Measurements from ENCODE around the gene DPYSL4. TPM values are rescaled to one million over a fixed set of nuclear protein-coding genes. Genes with fewer than 3 reads are reported as not detected.

DPYSL4 gene
- total and polyA plus RNA-seq, 2 of the 13 experiments (the other 11 are each of a cell fraction or from before 2014, with no cell fraction given) = 0.84 to 1.2 TPM

DNA sequence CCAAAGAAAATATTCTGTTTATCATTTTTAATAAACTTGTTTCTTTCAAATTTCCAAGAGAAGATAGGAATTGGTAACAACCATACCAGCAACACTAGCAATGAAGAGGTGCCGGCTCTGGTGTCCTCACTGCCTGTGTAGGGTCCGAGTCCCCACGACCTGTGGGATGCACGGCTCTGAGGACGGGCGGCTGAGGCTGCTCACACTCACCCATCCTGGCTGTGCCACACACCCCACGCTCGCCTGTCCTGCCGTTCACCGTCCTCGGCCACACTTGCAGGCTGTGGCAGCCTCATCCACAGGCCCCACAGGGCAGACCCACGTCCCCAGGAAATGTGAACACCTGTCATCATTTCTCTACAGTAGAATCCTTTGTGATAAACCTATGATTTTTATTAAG, 48.2 kb upstream of the DPYSL4 start:
- Histone ChIP-seq H3K27me3 (ENCODE audit: control insufficient read depth in 1 of 2, insufficient read depth in 2 of 2, low read length in 2 of 2) (peaks cover 11 to 43% of the 10 kb centered on the region in 2 experiments), H3K79me2 (ENCODE audit: insufficient read depth, low read length) (no peaks in the 10 kb centered on the region), H3K36me3 (replicated peaks in 1 of 2; ENCODE audit: control insufficient read depth in 1 of 2, insufficient read depth in 2 of 2, low read length in 2 of 2) (no peaks in the 10 kb centered on the region), H3K4me2 (ENCODE audit: low read depth, low read length) (no peak overlapping the region), H3K27ac (ENCODE audit: extremely low read length, insufficient read depth, low read length) (no peak overlapping the region), H2AFZ (ENCODE audit: low read length) (no peak overlapping the region), H3K9ac (ENCODE audit: insufficient read depth, low read depth, low read length) (no peak overlapping the region), H3K9me3 (ENCODE audit: low read length) (no peaks in the 10 kb centered on the region), H3K4me3 (replicated peaks in 1 of 3; ENCODE audit: insufficient read depth in 1 of 3, low read depth in 2 of 3, low read length in 3 of 3) (no peak overlapping the region), H3K4me1 (ENCODE audit: insufficient read depth, low read length) (no peaks in the 10 kb centered on the region), H4K20me1 (ENCODE audit: insufficient read depth, low read length) (no peaks in the 10 kb centered on the region)
- no peak for FAIRE-seq
- CTCF ChIA-PET (ENCODE audit: low intra/inter-chr PET ratio, low total read pairs) = no interaction called here
- in situ Hi-C loops (cut with HindIII; ENCODE audit: extremely low pct_ligation_motif_present, low pct_unique_long_range_greater_than_20kb) (no loop called here), intact Hi-C loops (cut with micrococcal nuclease; ENCODE audit: unreplicated experiment) (no loop called here)
- TF ChIP-seq, protein P1, sequence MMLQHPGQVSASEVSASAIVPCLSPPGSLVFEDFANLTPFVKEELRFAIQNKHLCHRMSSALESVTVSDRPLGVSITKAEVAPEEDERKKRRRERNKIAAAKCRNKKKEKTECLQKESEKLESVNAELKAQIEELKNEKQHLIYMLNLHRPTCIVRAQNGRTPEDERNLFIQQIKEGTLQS (CRISPR knock-in tag; IDR thresholded peaks at IDR 0.05) = no peak
- TF ChIP-seq NFKBIZ (CRISPR knock-in tag; IDR thresholded peaks at IDR 0.05) = no peak
- no peak for DNase-seq (ENCODE audit: low spot score)
- ATAC-seq = no peak
- no TSS peak for BruUV-seq (replicated peaks)
- WGBS (ENCODE audit: low lambda C conversion rate) = 9% methylated on average over 10 of the region's 12 CpGs
- POLR2A ChIA-PET = no interaction called here

DNA sequence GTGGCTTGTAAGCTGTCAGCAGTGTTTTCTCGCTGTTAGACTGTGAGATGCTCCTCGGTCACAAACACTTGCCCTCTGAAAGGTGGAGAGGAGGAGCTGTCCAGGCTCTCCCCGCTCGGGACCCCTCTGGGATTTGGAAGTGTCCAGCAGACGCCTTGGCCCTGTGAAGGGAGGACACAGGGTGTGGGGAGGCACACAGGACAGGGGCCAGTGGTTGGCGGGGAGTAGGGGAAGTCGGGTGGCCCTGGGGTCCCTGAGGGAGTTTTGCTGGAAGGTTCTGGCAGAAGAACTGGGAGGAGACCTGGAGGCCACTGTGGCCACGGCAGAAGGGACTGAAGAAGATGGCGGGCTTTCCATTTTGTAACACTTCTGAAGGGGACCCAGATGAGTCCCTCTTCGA, 47.2 kb upstream of the DPYSL4 start:
- DNase-seq (ENCODE audit: low spot score) = no peak
- BruUV-seq (replicated peaks) = no TSS peak
- POLR2A ChIA-PET = no interaction called here
- Histone ChIP-seq H3K4me3 (replicated peaks in 1 of 3; ENCODE audit: insufficient read depth in 1 of 3, low read depth in 2 of 3, low read length in 3 of 3) (no peak overlapping the region), H3K27ac (ENCODE audit: extremely low read length, insufficient read depth, low read length) (no peak overlapping the region), H3K9me3 (ENCODE audit: low read length) (no peaks in the 10 kb centered on the region), H3K27me3 (ENCODE audit: control insufficient read depth in 1 of 2, insufficient read depth in 2 of 2, low read length in 2 of 2) (peaks cover 10 to 43% of the 10 kb centered on the region in 2 experiments), H4K20me1 (ENCODE audit: insufficient read depth, low read length) (no peaks in the 10 kb centered on the region), H3K4me1 (ENCODE audit: insufficient read depth, low read length) (no peaks in the 10 kb centered on the region), H2AFZ (ENCODE audit: low read length) (no peak overlapping the region), H3K9ac (ENCODE audit: insufficient read depth, low read depth, low read length) (no peak overlapping the region), H3K36me3 (replicated peaks in 1 of 2; ENCODE audit: control insufficient read depth in 1 of 2, insufficient read depth in 2 of 2, low read length in 2 of 2) (no peaks in the 10 kb centered on the region), H3K79me2 (ENCODE audit: insufficient read depth, low read length) (no peaks in the 10 kb centered on the region), H3K4me2 (ENCODE audit: low read depth, low read length) (no peak overlapping the region)
- in situ Hi-C loops (cut with HindIII; ENCODE audit: extremely low pct_ligation_motif_present, low pct_unique_long_range_greater_than_20kb) (no loop called here), intact Hi-C loops (cut with micrococcal nuclease; ENCODE audit: unreplicated experiment) (no loop called here)
- 34% methylated on average over 9 of the region's 10 CpGs for WGBS (ENCODE audit: low lambda C conversion rate)
- CTCF ChIA-PET (ENCODE audit: low intra/inter-chr PET ratio, low total read pairs) = no interaction called here
- FAIRE-seq = no peak
- ATAC-seq = no peak
- TF ChIP-seq, protein P2, sequence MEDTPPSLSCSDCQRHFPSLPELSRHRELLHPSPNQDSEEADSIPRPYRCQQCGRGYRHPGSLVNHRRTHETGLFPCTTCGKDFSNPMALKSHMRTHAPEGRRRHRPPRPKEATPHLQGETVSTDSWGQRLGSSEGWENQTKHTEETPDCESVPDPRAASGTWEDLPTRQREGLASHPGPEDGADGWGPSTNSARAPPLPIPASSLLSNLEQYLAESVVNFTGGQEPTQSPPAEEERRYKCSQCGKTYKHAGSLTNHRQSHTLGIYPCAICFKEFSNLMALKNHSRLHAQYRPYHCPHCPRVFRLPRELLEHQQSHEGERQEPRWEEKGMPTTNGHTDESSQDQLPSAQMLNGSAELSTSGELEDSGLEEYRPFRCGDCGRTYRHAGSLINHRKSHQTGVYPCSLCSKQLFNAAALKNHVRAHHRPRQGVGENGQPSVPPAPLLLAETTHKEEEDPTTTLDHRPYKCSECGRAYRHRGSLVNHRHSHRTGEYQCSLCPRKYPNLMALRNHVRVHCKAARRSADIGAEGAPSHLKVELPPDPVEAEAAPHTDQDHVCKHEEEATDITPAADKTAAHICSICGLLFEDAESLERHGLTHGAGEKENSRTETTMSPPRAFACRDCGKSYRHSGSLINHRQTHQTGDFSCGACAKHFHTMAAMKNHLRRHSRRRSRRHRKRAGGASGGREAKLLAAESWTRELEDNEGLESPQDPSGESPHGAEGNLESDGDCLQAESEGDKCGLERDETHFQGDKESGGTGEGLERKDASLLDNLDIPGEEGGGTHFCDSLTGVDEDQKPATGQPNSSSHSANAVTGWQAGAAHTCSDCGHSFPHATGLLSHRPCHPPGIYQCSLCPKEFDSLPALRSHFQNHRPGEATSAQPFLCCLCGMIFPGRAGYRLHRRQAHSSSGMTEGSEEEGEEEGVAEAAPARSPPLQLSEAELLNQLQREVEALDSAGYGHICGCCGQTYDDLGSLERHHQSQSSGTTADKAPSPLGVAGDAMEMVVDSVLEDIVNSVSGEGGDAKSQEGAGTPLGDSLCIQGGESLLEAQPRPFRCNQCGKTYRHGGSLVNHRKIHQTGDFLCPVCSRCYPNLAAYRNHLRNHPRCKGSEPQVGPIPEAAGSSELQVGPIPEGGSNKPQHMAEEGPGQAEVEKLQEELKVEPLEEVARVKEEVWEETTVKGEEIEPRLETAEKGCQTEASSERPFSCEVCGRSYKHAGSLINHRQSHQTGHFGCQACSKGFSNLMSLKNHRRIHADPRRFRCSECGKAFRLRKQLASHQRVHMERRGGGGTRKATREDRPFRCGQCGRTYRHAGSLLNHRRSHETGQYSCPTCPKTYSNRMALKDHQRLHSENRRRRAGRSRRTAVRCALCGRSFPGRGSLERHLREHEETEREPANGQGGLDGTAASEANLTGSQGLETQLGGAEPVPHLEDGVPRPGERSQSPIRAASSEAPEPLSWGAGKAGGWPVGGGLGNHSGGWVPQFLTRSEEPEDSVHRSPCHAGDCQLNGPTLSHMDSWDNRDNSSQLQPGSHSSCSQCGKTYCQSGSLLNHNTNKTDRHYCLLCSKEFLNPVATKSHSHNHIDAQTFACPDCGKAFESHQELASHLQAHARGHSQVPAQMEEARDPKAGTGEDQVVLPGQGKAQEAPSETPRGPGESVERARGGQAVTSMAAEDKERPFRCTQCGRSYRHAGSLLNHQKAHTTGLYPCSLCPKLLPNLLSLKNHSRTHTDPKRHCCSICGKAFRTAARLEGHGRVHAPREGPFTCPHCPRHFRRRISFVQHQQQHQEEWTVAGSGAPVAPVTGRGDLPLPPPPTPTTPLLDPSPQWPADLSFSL (CRISPR knock-in tag; IDR thresholded peaks at IDR 0.05) = no peak
- TF ChIP-seq KDM5A (IDR thresholded peaks at IDR 0.05; ENCODE audit: borderline replicate concordance, low read length) (no peak), SP140L (CRISPR knock-in tag; IDR thresholded peaks at IDR 0.05; ENCODE audit: borderline replicate concordance) (no peak), HNF4A (CRISPR knock-in tag; IDR thresholded peaks at IDR 0.05) (no peak), SIX1 (CRISPR knock-in tag; IDR thresholded peaks at IDR 0.05; ENCODE audit: borderline replicate concordance) (no peak), NR2F2 (IDR thresholded peaks at IDR 0.05; ENCODE audit: borderline replicate concordance, low read depth) (no peak), ZNF652 (CRISPR knock-in tag; IDR thresholded peaks at IDR 0.05; ENCODE audit: borderline replicate concordance, low read depth) (no peak), MYC (CRISPR knock-in tag; IDR thresholded peaks at IDR 0.05; ENCODE audit: borderline replicate concordance) (no peak), RAD51 (IDR thresholded peaks at IDR 0.05; ENCODE audit: borderline replicate concordance) (no peak), TP53 (CRISPR knock-in tag; conservative IDR thresholded peaks at IDR 0.05) (no peak)
